ENCODE measurements around the gene FBN3.

The FBN3 gene

GRCh38 chr19:8111376-8111775 lies 38.0 kb downstream of the FBN3 start:
- Histone ChIP-seq H3K27me3 (replicated peaks; ENCODE audit: control insufficient read depth, insufficient read depth, low read length) (no peaks in the 10 kb centered on the region), H3K4me3 (replicated peaks; ENCODE audit: low read depth, low read length) (no peak overlapping the region), H3K36me3 (ENCODE audit: control insufficient read depth, insufficient read depth, low read length) (no peaks in the 10 kb centered on the region)
- DNase-seq (ENCODE audit: extremely low read depth, insufficient read length), result no peak
- TF ChIP-seq, protein P1, sequence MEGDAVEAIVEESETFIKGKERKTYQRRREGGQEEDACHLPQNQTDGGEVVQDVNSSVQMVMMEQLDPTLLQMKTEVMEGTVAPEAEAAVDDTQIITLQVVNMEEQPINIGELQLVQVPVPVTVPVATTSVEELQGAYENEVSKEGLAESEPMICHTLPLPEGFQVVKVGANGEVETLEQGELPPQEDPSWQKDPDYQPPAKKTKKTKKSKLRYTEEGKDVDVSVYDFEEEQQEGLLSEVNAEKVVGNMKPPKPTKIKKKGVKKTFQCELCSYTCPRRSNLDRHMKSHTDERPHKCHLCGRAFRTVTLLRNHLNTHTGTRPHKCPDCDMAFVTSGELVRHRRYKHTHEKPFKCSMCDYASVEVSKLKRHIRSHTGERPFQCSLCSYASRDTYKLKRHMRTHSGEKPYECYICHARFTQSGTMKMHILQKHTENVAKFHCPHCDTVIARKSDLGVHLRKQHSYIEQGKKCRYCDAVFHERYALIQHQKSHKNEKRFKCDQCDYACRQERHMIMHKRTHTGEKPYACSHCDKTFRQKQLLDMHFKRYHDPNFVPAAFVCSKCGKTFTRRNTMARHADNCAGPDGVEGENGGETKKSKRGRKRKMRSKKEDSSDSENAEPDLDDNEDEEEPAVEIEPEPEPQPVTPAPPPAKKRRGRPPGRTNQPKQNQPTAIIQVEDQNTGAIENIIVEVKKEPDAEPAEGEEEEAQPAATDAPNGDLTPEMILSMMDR (IDR thresholded peaks at IDR 0.05; ENCODE audit: insufficient read depth, low read length, poor library complexity, severe bottlenecking), result no peak

- no peaks in the 10 kb centered on the region; the same call in 1 of the 2 replicates for H3K27me3 ChIP-seq (replicated peaks; ENCODE audit: control insufficient read depth, insufficient read depth, low read length)
- no peak for DNase-seq (ENCODE audit: extremely low read depth, insufficient read length)
- no peaks in the 10 kb centered on the region for H3K36me3 ChIP-seq (ENCODE audit: control insufficient read depth, insufficient read depth, low read length)
- TF ChIP-seq, protein P1 (IDR thresholded peaks at IDR 0.05; ENCODE audit: insufficient read depth, low read length, poor library complexity, severe bottlenecking), result no peak
- no peak overlapping the region for H3K4me3 ChIP-seq (replicated peaks; ENCODE audit: low read depth, low read length)
Measured at GRCh38 chr19:8110931-8111330, 38.5 kb downstream of the FBN3 start.

GRCh38 chr19:8109890-8110662 lies 39.3 kb downstream of the FBN3 start:
- Histone ChIP-seq H3K27me3 (replicated peaks; ENCODE audit: control insufficient read depth, insufficient read depth, low read length) (no peaks in the 10 kb centered on the region; the same call in 1 of the 2 replicates), H3K36me3 (ENCODE audit: control insufficient read depth, insufficient read depth, low read length) (no peaks in the 10 kb centered on the region), H3K4me3 (replicated peaks; ENCODE audit: low read depth, low read length) (no peak overlapping the region)
- DNase-seq (ENCODE audit: extremely low read depth, insufficient read length), result no peak
- TF ChIP-seq, protein P1 (IDR thresholded peaks at IDR 0.05; ENCODE audit: insufficient read depth, low read length, poor library complexity, severe bottlenecking), result no peak

- no peaks in the 10 kb centered on the region; the same call in 1 of the 2 replicates for H3K27me3 ChIP-seq (replicated peaks; ENCODE audit: control insufficient read depth, insufficient read depth, low read length)
- no peak for DNase-seq (ENCODE audit: extremely low read depth, insufficient read length)
Measured at GRCh38 chr19:8109455-8109854, 39.9 kb downstream of the FBN3 start.

DNA sequence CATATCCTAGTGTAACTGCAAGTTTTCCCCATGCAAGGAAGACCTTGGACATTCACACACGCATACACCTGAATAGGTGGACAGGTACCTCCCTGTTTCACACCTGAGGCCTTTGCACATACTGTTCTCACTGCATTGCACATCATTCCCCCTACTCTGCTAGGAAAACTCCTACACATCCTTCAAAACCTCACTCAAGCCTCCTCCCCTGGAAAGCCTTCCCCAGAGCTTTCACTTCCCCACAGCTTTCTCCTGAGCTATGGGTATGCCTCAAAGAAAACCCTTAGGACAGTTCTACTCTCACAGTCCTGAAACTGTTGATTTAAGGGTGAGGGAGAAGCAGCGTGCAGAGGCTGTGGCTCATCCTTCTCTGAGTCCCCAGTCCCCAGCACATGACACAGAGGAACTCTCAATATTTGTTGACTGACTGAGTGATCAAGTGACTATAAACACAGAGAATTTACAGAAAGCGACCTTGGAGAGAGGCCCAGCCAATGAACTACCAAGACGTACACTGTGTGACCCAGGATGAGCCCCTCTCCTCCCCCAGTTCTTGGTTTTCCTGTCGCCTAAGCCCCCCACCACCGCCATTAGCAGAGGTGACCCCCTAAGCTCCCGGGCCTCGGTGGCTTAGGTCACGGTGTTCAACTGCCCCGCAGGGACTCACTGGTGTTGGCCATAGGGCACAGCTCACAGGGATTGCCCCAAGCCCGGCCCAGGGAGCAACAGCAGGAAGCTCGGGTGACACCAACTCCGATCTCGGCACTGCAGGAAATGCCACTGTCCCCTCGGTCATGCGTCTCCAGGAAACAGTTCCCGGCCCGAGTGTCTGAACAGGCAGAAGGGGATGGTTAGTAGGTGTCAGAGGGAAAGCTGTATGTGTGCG lies 40.6 kb downstream of the FBN3 start:
- Histone ChIP-seq H3K36me3 (ENCODE audit: control insufficient read depth, insufficient read depth, low read length) (no peaks in the 10 kb centered on the region), H3K4me3 (replicated peaks; ENCODE audit: low read depth, low read length) (no peak overlapping the region), H3K27me3 (replicated peaks; ENCODE audit: control insufficient read depth, insufficient read depth, low read length) (no peaks in the 10 kb centered on the region; the same call in 1 of the 2 replicates)
- TF ChIP-seq, protein P1 (IDR thresholded peaks at IDR 0.05; ENCODE audit: insufficient read depth, low read length, poor library complexity, severe bottlenecking), result no peak
- no peak for DNase-seq (ENCODE audit: extremely low read depth, insufficient read length)

More at GRCh38 chr19:8109455-8109854, 39.9 kb downstream of the FBN3 start:
- TF ChIP-seq, protein P1 (IDR thresholded peaks at IDR 0.05; ENCODE audit: insufficient read depth, low read length, poor library complexity, severe bottlenecking), result no peak
- no peaks in the 10 kb centered on the region for H3K36me3 ChIP-seq (ENCODE audit: control insufficient read depth, insufficient read depth, low read length)
- H3K4me3 ChIP-seq (replicated peaks; ENCODE audit: low read depth, low read length), result no peak overlapping the region

Measured in GM06990 (cell line).